ENCODE measurements around the gene CLCN1. TPM values are rescaled to one million over a fixed set of nuclear protein-coding genes. Genes with fewer than 3 reads are reported as not detected.

The CLCN1 gene
- total RNA-seq, 3 donors from 2014 or later (not counting 1 experiment from before 2014, with no cell fraction given), result 0.16 to 0.19 TPM; not detected in 1

- intact Hi-C loops (cut with micrococcal nuclease), result no loop called here
- Histone ChIP-seq H3K4me3 (ENCODE audit: low read length) (peak overlapping the region; percentile 58), H3K27ac (ENCODE audit: low read length) (no peak overlapping the region), H3K36me3 (ENCODE audit: control insufficient read depth, insufficient read depth, low read length) (no peaks in the 10 kb centered on the region), H3K9me3 (ENCODE audit: control insufficient read depth, insufficient read depth, low read length) (no peaks in the 10 kb centered on the region), H3K4me1 (ENCODE audit: control insufficient read depth, insufficient read depth, low read length) (peaks cover 12% of the 10 kb centered on the region), H3K27me3 (ENCODE audit: control insufficient read depth, insufficient read depth, low read length) (peaks cover 17% of the 10 kb centered on the region)
- Mint-ChIP-seq H3K27me3 (ENCODE audit: low read depth in 2 of 2) (peaks cover 23 to 36% of the 10 kb centered on the region in 2 donors), H3K4me3 (peak overlapping the region; percentile 93), H3K27ac (peak overlapping the region in 1 of 2 donors; percentile 76), H3K36me3 (no peaks in the 10 kb centered on the region), H3K4me1 (peaks cover 6 to 34% of the 10 kb centered on the region in 2 donors), H3K9me3 (no peaks in the 10 kb centered on the region)
- ATAC-seq (peak; percentile 8 to 25 (median 20)), DNase-seq (peak in 1 of 2 donors; percentile 29)
- WGBS (ENCODE audit: insufficient coverage), result 9% methylated on average over 46 of the region's 46 CpGs
- no peak for TF ChIP-seq CTCF (IDR thresholded peaks at IDR 0.05)
Observed at GRCh38 chr7:143361552-143362130, 45.7 kb downstream of the CLCN1 start.

GRCh38 chr7:143362131-143363015, 46.5 kb downstream of the CLCN1 start, which contains the start of gene FAM131B:
Gene FAM131B, minus strand, starts transcription at chr7:143362713. Its CDS starts 110 bp downstream, at chr7:143362603.
- Mint-ChIP-seq H3K4me1 (peaks cover 6 to 30% of the 10 kb centered on the region in 2 donors), H3K27ac (peak within 1 kb of the TSS in 1 of 2 donors; percentile 76), H3K27me3 (ENCODE audit: low read depth in 2 of 2) (peaks cover 23 to 36% of the 10 kb centered on the region in 2 donors), H3K36me3 (no peaks in the 10 kb centered on the region), H3K4me3 (peak within 1 kb of the TSS; percentile 93), H3K9me3 (no peaks in the 10 kb centered on the region)
- ATAC-seq (peak; percentile 70 to 81 (median 81)), DNase-seq (peak in 1 of 2 donors; percentile 69)
- peaks cover 12% of the 10 kb centered on the region for H3K4me1 ChIP-seq (ENCODE audit: control insufficient read depth, insufficient read depth, low read length)
- peak within 1 kb of the TSS; percentile 58 for H3K4me3 ChIP-seq (ENCODE audit: low read length)
- H3K27me3 ChIP-seq (ENCODE audit: control insufficient read depth, insufficient read depth, low read length), result peaks cover 17% of the 10 kb centered on the region
- WGBS (ENCODE audit: insufficient coverage), result under 1% methylated on average over 112 of the region's 112 CpGs
- no peak for TF ChIP-seq CTCF (IDR thresholded peaks at IDR 0.05)
- H3K9me3 ChIP-seq (ENCODE audit: control insufficient read depth, insufficient read depth, low read length), result no peaks in the 10 kb centered on the region
- no peaks in the 10 kb centered on the region for H3K36me3 ChIP-seq (ENCODE audit: control insufficient read depth, insufficient read depth, low read length)
- intact Hi-C loops (cut with micrococcal nuclease), result no loop called here
- no peak within 1 kb of the TSS for H3K27ac ChIP-seq (ENCODE audit: low read length)

GRCh38 chr7:143363016-143363937, 47.4 kb downstream of the CLCN1 start:
- WGBS (ENCODE audit: insufficient coverage), result 70% methylated on average over 19 of the region's 19 CpGs
- TF ChIP-seq CTCF (IDR thresholded peaks at IDR 0.05), result no peak
- Histone ChIP-seq H3K4me1 (ENCODE audit: control insufficient read depth, insufficient read depth, low read length) (peaks cover 12% of the 10 kb centered on the region), H3K36me3 (ENCODE audit: control insufficient read depth, insufficient read depth, low read length) (no peaks in the 10 kb centered on the region), H3K27ac (ENCODE audit: low read length) (no peak overlapping the region), H3K27me3 (ENCODE audit: control insufficient read depth, insufficient read depth, low read length) (peaks cover 17% of the 10 kb centered on the region), H3K4me3 (ENCODE audit: low read length) (peak overlapping the region; percentile 16), H3K9me3 (ENCODE audit: control insufficient read depth, insufficient read depth, low read length) (no peaks in the 10 kb centered on the region)
- intact Hi-C loops (cut with micrococcal nuclease), result no loop called here
- H3K27me3 Mint-ChIP-seq (ENCODE audit: low read depth in 2 of 2), result peaks cover 23 to 36% of the 10 kb centered on the region in 2 donors
- H3K27ac Mint-ChIP-seq, result no peak overlapping the region
- DNase-seq, result no peak
- no peaks in the 10 kb centered on the region for H3K9me3 Mint-ChIP-seq
- peaks cover 6 to 30% of the 10 kb centered on the region in 2 donors for H3K4me1 Mint-ChIP-seq
- peak overlapping the region; percentile 78 for H3K4me3 Mint-ChIP-seq
- H3K36me3 Mint-ChIP-seq, result no peaks in the 10 kb centered on the region
- no peak for ATAC-seq
